Activated CD4-positive, alpha-beta T cell treated with anti-CD3 and anti-CD28 coated beads, Interleukin-2, amount 50 U/mL, for 4 hours (primary cell): Measurements from ENCODE around the gene SLC16A12.
"Not testable (repeated sequence)": the region's sequence is repeated elsewhere in the genome, so short reads cannot be mapped to it uniquely, and the experiment has no call there.

ENCODE experiments used
- DNase-seq, 2 experiments: peaks; one replicate each; pipeline ENCODE4 v3.0.0-alpha.2; 2020

Gene SLC16A12

DNA sequence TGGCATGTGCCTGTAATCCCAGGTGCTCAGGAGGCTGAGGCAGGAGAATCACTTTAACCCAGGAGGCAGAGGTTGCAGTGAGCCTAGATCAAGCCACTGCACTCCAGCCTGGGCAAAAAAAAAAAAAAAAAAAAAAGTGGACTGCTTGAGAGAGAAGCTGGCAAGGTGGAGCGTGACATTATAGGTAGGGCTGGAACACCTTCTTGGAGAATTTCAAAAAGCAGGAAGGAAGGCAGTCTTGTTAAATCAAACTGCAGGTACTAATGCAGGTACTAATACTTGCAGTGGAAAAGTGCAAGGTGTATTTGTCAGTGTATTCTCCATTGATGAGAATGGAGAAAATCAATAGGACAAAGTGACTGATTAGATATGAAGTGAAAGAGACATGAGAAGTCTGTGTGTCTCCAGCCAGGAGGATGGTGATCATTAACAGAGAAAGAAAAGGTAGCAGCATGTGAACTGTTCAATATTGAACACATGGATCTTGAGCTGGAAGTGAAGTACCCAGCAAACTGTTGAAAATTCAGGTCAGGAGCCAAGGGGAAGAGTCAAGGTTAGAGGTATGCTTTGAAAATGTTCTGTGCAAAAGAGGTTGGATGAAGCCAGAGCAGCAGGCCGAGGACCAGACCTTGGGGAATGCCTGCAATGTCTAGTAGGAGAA is 12.6 kb upstream of the SLC16A12 start:
- DNase-seq, result no peak

DNA sequence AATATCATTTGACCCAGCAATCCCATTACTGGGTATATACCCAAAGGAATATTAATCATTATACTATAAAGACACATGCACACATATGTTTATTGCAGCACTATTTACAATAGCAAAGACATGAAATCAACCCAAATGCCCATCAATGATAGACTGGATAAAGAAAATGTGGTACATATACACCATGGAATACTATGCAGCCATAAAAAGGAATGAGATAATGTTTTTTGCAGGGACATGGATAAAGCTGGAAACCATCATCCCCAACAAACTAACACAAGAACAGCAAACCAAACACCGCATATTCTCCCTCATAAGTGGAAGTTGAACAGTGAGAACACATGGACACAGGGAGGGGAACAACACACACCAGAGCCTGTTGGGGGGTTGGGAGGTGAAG is 11.3 kb upstream of the SLC16A12 start:
- DNase-seq, result not testable (repeated sequence)

DNA sequence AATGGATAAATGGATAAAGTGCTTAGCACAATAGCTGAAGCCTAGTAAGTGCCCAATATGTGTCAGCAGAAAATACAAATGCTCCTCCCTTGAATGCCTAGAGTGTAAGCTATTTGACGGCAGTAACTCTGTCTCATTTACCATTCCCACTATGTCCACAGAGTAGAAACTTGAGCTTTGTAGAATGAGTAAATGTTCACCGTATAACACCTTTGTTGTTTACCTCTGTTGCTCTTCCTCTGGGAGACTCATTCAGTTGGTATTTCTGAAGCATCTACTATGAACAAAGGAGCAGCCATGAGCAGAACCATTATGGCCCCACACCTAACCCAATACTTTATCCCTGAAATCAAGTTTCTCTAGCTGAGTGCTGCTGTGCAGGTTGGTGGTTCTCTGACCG is 8.4 kb upstream of the SLC16A12 start:
- no peak for DNase-seq

DNA sequence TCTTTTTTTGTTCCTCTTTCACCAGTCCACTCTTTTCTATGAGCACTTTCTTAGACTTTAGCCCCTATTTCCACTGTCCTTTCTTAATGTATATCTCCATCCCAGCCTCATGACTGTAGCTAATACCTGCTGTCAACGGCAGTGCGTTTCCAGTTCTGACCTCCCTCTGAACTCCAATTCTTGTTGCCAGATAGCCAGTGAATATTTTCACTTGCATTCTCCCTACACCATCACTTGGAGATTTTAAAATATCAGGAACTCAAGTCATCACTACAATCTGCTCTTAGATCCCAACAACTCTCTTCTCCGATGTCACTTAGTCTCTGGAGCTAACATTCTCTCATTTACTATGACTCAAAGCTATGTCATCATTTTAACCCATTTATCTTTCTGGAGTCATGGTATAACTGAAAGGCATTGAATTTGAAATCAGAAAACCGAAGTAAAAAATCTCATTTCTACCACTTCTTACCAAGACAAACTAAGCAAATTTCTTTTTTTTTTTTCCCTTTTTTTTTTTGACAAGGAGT is 5.1 kb upstream of the SLC16A12 start:
- no peak for DNase-seq

DNA sequence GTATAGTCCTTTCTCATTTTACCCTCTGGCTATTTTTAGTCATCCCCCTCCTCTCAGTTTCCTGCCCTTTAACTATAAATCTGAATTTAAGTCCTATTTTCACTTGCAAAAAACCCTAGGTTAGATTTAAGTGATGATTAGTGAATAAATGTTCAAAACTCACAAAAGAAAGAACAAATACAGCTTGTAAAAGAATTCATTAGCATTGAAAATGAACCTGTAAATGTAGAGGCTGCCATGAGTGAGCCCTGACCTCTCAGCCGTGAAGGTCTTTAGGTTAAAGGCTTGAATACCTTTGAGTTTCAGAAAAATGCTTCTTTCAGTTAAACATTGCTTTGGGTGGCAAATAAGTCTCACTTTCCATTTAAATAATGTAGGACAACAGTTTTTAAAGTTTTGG is 2.0 kb upstream of the SLC16A12 start:
- DNase-seq, result no peak

DNA sequence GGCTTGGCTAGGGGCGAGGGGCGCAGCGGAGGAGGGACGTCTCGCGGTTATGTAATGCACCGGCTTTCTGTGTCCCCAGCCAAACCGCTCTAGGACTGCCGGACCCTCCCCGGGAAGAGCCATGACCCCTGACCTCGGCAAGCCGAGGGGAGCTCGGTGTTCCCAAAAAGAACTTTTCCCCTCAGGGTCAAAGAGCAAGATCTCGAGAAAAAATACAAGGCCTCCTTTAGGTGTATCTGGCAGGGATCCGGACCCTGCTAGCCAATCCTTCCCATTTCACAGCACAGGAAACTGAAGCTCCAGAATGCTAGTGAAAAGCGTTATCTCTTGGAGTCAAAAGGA is 590 bp upstream of the SLC16A12 start:
- DNase-seq, result no peak

DNA sequence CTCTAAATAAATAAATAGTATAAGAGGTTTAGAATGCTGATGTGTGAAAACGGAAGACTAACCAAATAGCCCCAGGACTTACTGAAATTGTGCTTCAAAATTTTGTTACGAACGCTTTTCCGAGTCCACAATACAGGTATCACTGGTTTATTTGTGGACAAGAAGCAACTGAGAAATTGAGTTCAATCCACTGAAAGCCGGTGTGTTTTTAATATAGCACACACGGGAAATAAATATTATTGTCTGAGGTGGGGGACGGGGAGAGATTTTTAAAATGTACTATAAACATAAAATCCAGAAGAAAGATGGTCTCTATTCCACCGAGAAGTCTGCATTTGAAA is 598 bp downstream of the SLC16A12 start:
- no peak for DNase-seq

DNA sequence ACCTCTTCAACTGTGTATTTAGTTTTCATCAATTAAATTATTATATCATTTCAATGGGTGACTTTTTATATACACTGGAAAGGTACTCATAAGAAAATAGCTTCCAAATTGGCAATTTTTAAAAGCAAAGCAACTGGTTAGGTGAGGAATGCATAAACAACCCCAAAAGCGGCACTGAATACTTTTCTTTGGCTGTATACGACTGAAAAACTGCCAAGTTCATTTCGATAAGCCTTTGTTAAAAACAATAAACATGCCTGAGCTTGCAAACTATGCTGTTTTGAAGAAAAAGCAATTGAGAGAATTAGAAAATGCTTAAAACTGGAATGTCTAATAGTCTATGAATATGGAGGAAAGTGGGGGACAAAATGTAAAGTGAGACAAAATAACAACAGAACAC is 2.9 kb downstream of the SLC16A12 start:
- no peak for DNase-seq

DNA sequence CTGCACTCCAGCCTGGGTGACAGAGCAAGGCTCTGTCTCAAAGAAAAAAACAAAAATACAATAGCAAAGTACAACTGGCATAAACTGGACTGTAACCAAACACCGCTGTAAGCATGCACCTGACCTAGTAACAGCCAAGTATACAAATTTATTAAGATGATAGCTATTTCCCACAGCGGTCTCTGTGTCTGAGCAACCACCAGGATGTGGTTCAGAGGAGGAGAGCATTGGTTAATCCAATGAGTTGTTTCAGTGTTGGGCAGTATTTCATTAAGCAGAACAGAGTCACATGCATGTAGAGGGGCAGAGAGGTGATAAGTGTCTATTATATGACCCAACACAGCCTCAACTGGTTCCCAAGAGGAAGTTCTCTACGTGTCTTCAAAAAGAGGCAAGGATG is 4.0 kb downstream of the SLC16A12 start:
- DNase-seq, result no peak

DNA sequence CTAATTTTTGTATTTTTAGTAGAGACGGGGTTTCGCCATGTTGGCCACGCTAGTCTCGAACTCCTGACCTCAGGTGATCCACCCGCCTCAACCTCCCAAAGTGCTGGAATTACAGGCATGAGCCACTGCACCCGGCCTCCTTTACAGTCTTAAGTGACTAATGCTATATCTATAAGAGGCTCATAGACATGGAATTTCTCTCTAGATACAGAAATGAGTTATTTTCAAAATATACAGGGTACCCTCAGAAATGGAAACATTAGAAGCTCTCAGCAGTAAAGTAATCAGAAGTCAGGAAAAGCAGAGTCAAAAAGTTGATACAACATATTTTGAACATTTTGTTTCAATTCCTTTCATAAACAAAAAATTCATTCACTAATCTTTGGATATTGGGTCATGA is 5.7 kb downstream of the SLC16A12 start:
- not testable (repeated sequence) for DNase-seq

DNA sequence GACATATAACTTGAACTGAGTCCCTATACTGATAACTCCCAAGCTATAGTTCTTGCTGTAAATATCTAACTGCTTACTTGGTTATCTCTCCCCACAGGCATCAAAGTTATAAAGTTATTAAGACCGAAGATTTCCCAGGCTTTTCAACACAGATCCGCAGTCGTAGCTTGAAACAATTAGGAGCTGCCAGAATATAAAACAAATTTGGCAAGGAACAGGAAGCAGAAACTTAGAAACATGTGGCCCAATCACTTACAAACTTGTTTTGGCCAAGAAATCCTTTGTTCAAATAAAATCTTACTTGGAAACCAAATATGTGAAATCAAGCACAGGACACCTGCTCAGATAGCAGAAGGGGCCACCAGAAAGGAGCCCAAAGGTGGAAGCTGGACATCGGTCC is 9.0 kb downstream of the SLC16A12 start:
- DNase-seq, result no peak

DNA sequence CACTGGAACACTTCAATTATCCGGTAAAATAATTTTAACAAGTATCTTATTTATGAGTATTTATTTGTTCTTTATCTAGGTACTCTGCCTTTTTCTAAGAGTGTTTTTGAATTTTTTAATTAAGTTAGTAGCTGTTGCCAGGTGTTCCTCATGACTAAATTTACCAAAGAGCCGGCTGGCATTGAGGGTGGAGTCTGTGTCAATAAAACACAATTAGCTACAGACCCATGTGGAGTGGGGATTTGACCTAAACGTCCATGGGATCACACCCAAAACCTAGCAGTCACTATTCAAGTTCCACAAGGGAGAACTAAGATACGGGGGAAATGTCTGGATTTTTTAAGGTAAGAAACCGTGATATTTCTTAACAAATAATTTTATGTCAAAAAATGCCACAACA is 9.8 kb downstream of the SLC16A12 start:
- DNase-seq, result no peak

DNA sequence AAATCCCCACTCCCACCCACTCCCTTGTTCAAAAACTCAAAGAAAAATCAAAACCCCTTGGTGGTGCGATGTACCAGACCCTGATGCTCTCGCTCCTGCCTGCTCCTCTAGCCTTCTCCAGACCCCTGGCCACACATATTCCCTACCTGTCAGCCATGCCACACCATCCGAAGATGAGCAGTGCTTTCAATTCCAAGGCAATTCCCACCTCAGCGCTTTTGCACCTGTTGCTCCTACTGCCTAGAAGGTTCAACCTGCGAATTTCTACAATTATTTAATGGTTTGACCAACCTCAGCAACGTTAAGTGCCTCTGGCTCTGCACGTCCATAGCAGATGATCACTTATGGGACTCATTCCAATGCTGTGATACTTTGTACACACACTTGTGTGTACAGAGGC is 11.1 kb downstream of the SLC16A12 start:
- DNase-seq, result no peak

DNA sequence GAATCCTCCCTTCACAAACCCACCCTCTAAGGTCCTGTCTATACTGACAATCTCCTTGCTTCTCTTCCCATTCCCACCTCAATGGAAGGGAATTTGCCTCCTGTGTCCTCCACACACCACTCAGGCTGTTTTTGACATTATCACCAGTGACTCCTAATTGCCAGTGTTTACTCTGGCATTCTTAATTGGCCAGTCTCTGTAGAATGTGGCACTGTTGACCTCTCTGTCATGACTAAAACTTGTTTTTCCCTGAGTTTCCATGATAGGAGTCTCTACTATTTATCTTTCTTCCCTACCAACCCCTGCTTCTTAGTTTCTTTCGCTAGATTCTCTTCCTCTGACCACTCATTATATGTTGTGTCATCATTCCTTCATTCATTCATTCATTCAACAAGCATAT is 12.1 kb downstream of the SLC16A12 start:
- no peak for DNase-seq

DNA sequence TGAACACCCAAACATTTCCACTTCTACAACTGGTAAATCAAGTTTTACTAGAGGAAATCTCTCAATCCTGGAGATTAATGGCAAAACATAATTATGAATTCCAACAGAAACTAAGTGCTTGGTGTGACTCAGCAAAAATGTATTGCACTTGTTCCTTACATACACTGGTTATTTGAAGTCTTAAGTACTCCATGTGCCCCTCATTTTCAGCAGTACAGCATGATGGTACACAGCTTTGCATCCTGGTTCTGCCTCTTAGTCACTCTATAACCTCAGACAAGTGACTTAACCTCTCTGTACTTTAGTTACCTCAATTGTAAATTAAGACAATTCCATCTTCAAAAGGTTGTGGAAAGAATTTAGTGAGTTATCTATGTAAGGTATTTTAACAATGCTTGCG is 12.9 kb downstream of the SLC16A12 start:
- no peak for DNase-seq

DNA sequence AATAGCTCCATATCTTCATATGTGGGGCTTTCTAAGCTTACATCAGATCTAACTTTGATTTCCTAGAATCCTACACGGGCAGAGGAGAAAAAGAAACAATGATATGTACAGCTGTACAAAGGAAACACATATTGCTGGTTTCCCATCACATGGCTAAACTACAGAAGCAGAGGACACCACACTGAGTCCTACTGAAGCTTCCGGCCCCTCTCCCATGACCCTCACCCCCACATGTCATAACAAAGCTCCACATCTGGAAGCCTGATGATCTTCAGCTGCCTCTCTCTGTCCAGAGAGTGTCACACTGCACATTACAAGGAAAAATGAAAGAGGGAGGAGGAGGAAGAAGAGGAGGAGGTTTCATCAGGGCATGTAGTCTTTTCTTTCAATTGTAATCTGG is 14.0 kb downstream of the SLC16A12 start:
- no peak for DNase-seq

DNA sequence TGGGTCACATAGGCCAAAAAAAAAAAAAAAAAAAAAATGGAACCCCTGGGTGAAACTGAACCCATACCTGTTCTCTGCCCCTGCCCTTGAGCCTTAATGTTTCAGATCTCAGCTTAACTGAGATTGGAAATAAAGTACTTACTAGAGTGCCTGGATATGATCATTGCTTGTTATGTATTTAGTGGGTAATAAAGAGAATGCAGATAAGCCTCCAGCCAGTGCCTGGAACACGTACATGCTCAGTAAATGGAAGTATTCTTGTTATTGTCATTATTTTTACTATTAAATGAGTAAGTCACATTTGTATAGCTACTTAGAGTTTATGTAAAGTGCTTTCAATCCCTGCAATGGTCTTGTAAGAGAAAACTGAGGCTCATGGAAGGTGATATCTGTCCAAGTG is 14.7 kb downstream of the SLC16A12 start:
- no peak for DNase-seq

DNA sequence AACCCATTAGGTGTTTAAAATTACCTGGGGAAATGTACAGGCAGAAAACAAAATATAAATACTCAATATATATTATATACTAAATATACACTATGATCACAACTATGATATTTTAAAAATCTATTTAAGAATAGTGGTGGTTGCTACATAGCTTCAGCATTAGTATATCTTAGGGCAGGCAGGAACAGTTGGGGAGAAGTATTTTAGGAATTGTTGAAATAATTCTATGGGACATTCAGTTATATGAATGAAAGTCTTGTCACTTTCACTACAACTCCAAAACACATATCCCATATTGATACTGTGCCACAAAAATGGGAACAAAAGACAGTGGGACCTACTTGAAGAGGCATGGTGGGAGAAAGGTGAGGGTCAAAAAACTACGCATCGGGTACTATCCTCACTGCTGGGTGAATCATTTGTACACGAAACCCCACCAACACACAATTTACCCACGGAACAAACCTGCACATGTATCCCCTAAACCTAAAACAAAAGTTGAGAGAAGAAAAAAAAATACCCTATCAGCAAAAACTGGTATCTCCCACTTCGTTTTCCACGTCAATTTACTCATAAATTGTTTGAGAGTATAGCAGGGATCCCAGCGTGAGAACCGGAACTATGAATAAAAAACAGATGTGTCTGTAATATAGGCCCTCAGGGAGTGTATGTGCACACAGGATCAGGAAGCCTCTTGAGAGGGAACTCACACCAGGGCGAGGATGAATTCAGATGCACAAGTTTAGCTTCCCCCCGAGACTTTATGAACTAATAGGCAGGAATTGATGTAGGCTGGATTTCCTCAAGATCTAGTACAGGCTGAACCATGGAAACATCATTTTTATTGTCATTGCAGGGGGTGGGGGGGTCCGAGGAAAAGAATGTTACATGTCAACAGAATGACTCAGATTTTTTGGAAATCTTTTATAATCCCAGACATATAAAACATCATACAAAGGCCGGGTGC is 16.2 kb downstream of the SLC16A12 start:
- DNase-seq, result no peak

DNA sequence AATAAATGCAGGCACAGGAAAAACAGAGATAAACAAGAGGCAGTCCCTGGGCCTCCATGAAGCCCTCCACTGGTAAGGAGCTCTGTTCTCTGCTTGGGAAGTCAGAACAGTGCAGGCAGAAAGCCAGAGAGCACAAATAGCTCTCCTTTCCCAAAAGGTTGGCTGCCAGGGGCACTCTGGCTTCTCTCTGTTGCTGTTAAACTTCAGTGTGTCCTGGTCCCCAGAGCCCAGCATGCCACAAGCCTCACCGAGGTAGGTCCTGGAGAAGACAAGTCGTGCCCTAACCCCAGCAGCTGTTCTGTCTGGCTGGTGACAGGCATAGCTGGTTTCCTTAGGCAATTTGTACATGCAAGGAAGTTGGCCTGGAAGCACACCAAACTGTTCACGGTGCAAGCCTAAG is 17.3 kb downstream of the SLC16A12 start:
- DNase-seq, result no peak

DNA sequence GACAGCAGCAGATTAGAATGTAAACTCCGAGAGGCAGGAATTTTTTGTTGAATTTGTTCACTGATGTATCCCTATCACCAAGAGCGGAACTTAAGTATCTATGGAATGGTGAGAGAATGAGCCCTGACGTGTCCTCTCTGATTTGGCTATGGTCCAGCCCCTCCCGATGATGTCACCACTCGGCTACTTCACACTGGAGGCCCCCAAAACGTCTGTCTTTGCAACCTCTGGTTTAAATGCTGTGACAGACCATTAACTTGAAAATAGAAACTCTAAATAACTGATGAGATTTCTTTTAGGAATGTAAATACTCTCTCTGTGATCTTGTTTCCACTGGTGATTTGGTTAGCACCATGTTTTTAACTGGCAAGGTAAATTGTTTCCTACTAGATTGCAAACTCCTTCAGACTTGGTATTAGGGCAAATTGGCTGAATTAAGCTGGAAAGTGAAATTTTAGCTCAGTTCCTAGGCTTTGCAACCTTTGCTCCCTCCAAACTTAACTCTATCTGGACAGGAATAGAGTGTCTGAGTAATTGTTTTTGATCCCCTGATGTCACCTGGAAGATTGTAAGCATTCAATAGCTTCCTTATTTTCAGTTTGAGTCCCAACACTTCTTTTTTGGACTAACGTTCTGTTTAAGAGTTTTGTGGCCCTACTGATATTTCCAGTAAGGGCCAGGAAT is 19.1 kb downstream of the SLC16A12 start:
- DNase-seq, result no peak

DNA sequence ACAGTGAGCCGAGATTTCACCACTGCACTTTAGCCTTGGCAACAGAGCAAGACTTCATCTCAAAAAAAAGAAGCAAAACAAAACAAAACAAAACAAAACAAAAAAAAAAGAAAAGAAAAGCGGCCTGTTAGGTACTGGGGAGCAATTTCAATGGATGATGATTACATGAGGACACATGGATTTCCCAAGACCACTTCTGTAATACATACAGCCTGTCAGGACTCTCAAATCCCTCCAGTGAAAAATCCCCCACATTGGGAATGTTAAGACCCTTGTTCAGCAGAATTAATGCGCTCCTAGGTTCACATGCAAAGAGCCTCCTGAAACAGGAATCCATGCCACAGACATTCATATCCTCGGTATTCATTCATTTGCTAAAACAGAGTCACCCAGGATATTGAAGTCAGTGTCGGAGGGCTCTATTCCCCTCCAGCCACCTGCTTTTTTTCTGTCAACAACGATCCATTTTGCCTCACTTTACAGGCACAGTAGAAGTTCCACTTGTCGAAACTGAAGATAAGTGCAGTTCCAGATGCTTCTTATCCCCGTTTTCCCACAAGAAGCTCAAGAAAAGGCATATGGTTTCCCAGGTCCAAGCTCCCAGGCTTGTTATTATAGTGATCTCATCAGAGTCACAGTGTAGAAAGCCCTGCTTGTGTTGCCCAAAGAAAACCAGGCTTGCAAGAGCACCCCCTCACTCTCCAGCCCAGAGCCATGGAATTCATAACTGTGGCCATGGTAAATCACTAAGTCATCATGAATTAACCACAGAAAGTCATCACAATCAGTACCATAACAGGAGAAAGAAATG is 20.2 kb downstream of the SLC16A12 start:
- DNase-seq, result no peak

DNA sequence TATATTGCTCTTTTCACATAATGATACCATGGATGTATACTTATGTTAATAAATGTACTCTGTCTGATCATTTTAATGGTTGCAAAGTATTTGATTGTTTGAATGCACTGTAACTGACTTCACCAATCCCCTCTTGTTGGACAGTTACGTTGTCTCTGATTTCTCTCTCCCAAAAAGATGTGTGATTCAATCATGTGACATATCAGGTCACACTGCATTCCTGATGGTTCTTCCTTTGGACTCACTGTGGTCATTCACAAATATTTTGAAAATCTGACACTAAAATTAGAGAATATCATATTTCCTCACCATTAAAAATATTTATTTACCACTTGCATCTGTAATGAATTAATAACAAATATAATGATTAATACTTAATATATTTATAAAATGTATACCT is 22.2 kb downstream of the SLC16A12 start:
- no peak for DNase-seq
